NCI-H2107 treated with DMSO at 0.1 percent for 48 hours (cell line): ENCODE data around the gene SPSB2.

Experiments used
- DNase-seq: peaks from one replicate; lab custom pipeline; 2025; ENCODE audit not compliant: unreplicated experiment; lab: John Stamatoyannopoulos, UW

Gene SPSB2

DNA sequence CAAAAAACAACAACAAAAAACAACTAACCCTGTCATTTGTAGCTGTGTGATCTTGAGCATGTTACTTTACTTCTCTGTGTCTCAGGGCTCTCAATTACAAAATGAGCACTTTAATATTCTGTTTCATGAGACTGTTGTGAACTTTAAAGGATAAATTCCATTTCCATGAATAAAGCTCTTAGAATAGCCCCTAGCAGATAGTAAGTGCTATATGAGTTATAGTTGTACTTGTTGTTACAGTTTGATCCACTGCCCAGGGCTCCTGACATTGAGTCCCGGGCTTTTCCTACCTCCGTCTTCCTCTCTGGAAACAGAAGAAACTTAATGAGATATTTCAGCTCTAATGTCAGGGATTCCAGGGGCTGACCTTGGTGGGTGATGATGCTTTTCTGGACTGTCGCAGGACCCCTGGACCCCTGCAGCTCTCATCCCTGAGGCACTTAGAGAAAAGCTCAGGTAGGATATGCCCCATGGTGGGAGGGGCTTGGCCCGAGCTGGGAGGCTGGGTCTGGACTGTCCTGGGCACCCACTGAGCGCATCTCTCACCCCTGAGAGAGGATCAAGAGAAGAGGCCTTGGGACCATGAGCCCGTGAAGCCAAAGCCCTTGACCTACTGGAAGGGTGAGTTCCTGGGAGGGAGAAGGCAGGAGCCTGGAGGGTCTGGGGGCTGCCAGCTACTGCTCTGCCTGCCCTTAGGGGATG, 39.8 kb downstream of the SPSB2 start:
- no peak for DNase-seq

DNA sequence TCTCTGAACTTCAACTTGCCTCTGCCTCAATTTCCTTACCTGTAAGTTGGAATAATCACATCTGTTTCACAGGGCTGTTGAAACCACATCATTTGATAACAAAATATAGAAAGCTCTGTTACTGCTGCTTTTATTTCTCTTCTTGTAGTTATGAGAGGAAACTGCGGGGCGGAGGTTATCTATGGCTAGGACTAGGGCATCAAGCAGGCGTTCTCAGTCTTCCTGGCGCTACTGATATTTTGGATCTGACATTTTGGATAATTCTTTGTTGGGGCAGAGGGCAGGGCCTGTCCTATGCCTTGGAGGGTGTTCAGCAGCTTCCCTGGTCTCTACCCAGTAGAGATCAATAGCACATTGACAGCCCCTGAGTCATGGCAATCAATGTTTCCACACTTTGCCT, 41.0 kb downstream of the SPSB2 start:
- DNase-seq = no peak

DNA sequence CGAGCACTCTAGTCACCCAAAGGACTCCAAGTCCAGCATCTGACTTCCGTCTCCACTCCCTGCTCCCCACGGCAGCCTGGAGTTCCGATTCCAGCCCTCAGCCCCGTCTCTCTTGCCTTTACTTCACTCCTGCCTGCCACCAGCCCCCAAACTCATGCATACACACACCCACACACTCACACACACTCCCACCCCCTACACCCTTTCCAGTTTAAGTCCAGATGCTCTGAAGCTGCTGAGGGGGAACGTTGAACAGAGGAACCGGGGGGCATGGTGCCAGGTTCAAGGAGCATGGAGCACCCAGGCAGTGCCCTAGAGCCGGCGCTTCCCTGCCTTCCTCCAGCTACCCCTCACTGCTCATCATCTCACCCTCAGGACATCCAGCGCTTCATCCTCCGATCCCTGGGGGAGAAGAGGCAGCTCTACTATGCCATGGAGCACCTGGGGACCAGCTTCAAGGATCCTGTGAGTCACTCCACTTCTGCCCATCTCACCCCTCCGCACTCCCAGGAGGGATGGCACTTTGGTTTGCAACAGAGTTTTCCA, 41.6 kb downstream of the SPSB2 start:
- DNase-seq = no peak

GRCh38 chr12:6830999-6831398, 42.1 kb downstream of the SPSB2 start:
- DNase-seq = no peak

DNA sequence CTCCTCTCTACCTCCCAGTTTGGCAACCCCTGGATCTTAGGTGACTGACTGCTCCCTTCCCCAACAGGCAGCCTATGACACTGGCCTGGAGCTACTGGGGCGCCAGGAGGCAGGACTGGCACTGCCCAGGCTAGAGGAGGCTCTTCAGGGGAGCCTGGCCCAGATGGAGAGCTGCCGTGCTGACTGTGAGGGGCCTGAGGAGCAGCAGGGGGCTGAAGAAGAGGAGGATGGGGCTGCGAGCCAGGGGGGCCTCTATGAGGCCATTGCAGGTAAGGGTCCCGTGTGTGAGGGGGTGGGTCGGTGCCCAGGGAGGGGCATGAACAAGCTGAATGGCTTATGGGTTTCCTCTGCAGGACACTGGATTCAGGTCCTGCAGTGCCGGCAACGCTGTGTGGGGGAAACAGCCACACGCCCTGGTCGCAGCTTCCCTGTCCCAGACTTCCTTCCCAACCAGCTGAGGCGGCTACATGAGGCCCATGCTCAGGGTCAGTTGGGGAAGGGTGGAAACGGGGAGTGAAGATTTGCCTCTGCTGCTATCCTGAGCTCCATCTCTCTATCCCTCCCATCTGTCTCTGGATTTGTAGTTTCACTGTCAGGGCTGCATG, 42.7 kb downstream of the SPSB2 start:
- DNase-seq = no peak

GRCh38 chr12:6829536-6830220, 43.4 kb downstream of the SPSB2 start:
- no peak for DNase-seq

DNA sequence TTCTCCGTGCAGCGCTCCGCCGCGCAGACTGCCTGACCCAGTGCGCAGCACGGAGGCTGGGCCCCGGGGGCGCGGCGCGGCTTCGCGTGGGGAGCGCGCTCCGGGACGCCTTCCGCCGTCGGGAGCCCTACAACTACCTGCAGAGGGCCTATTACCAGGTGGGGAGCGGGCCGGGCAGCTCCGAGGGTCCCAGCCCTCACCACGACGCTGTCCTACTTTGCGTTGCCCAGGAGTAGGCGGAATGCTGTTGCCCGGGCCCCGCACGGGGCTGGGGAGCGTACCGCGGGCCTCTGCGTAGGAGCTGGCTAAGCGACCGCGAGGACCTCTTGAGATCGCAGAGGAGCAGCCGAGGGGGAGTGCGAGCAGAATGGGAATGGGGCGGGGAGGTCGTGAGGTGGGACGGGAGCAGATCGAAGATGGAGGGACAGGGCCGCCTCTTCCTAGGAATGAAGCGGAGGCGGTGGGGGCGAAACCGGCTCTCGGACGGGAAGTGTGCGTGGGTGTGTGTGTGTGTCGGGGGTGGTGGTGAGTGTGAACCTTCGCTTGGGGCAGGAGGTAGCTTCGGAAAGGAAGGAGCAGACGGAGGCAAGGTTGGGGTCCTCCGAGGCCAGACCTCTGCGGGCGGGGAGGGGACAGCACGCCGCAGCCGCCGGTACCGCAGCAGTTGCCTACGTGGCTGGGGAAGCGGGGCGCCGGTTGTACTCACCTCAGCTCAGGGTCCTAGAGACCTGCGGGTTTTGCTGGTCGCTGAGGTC, 44.1 kb downstream of the SPSB2 start:
- no peak for DNase-seq

- DNase-seq = no peak
Observed at GRCh38 chr12:6827982-6828780, 44.9 kb downstream of the SPSB2 start, which contains the start of gene P3H3. Gene P3H3 (plus strand): TSS chr12:6828407. CDS start chr12:6828441, 34 bp downstream.

DNA sequence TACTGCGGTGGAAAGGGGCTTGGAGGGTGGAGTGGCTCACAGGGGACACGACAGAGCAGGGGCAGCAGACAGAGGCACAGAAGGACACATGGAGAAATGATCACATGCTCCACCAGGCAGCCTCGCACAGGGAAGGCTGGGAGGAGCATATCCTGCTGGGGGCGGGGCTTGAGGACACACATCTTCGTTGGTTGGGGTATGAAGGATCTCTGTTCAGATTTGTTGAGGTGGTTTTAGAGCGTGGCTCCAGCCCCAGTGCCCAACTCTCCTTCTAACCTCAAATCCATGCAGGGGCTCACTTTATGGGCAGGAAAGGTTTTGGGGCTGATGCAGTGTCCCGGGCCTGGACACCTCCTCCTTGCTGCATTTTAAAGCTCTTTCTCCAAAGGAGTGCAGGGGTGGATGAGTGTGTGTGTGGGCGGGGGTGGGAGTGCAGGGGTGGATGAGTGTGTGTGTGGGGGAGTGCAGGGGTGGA, 45.6 kb downstream of the SPSB2 start:
- peak; percentile 62 for DNase-seq

DNA sequence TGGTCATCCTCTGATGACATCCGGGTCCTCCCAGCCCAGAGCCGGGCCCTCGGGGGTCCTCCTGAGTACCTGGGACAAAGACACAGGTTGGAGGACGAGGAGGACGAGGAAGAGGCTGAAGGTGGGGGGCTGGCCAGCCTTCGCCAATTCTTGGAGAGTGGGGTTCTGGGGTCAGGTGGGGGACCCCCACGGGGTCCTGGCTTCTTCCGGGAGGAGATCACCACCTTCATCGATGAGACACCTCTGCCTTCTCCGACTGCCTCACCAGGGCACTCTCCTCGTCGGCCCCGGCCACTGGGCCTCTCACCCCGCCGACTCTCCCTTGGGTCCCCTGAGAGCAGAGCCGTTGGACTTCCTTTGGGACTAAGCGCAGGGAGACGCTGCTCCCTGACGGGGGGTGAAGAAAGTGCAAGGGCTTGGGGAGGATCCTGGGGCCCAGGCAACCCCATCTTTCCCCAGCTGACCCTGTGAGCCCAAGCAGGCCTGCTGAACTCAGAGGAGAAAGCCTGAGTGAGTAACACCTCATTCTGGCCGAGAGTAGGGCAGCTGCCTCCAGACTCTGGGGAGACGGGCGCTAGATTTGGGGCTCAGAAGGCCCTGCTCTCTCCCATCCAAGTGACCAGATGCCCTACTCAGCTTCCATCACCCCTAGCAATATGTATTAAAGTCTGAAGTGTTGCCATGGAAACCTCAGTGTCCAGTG, 46.2 kb downstream of the SPSB2 start:
- no peak for DNase-seq

- no peak for DNase-seq
Observed at GRCh38 chr12:6826125-6826733, 46.9 kb downstream of the SPSB2 start.

- DNase-seq = peak; percentile 80
Observed at GRCh38 chr12:6825398-6826124, 47.5 kb downstream of the SPSB2 start.

- DNase-seq = no peak
Observed at GRCh38 chr12:6824901-6825381, 48.2 kb downstream of the SPSB2 start.

GRCh38 chr12:6824085-6824775, 48.9 kb downstream of the SPSB2 start:
- DNase-seq = no peak

DNA sequence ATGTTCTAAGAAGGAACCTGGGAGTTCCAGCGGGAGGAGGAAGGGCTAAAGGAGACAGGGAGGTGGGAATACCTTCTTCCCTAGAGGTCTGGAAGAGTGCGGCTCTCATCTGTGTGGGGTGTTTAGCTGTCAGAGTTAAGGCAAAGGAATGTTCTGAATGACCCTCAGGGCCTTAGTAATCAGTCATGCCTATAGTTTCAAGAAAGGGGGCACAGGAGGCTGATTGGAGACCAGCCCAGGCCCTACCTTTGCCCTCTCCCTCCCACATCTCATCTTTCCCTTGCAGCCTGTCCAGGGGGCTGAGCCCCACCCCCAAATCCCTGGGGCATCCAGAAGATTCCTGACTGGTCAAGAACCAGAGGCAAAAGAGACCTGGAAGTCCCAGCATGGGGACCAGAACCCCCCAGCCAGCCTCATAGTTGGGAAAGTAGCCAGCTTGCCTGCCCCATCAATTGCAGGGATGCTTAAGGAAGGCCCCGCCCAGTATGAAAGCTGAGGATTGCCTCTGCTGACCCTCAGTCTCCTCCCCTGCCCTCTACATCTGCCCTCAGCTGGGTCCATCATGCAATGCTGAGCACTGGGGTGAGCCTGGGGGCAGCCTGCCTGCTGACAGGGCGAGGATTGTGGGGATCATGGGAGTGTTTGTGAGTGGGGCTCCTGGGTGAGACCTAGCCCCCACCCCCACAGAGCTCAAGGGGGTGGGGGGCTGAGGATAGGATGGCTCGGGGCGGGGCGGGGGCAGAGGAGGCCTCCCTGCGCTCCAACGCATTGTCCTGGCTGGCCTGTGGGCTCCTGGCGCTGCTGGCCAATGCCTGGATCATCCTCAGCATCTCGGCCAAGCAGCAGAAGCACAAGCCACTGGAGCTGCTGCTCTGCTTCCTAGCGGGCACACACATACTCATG, 49.7 kb downstream of the SPSB2 start:
- DNase-seq = no peak

GRCh38 chr12:6822426-6823135, 50.5 kb downstream of the SPSB2 start:
- no peak for DNase-seq
